Trophoblast cell (in vitro differentiated cells and primary cell): ENCODE measurements around the gene PAK4.
A peak's percentile ranks its signal among the peaks of the same experiment; 100 is the strongest.

Experiments used
- DNase-seq, 2 donors: peaks; one replicate each; pipeline ENCODE4 v3.0.0-alpha.2; 2016
- H2AFZ ChIP-seq: 2 replicates; pipeline ENCODE4 v1.6.1; 2013; ENCODE audit warnings: low read length, moderate library complexity, mild to moderate bottlenecking; ENCODE audit not compliant: insufficient read depth, poor library complexity
- H2AK5ac ChIP-seq: 2 replicates; pipeline ENCODE4 v1.6.1; 2013; ENCODE audit warnings: mild to moderate bottlenecking, low read length
- H2BK120ac ChIP-seq: 2 replicates; pipeline ENCODE4 v1.6.1; 2013; ENCODE audit warnings: low read length, mild to moderate bottlenecking, moderate library complexity; ENCODE audit not compliant: insufficient read depth, poor library complexity
- H2BK12ac ChIP-seq: 2 replicates; pipeline ENCODE4 v1.6.1; 2013; ENCODE audit warnings: mild to moderate bottlenecking, low read length, moderate library complexity
- H2BK5ac ChIP-seq: 2 replicates; pipeline ENCODE4 v1.6.1; 2013; ENCODE audit warnings: low read length, low read depth, moderate library complexity, mild to moderate bottlenecking; ENCODE audit not compliant: poor library complexity
- H3K14ac ChIP-seq: 2 replicates; pipeline ENCODE4 v1.6.1; 2013; ENCODE audit warnings: mild to moderate bottlenecking, low read length
- H3K18ac ChIP-seq: 2 replicates; pipeline ENCODE4 v1.6.1; 2013; ENCODE audit warnings: mild to moderate bottlenecking, low read length
- H3K23ac ChIP-seq: 2 replicates; pipeline ENCODE4 v1.6.1; 2013; ENCODE audit warnings: low read length
- H3K27ac ChIP-seq: 2 replicates; pipeline ENCODE4 v1.5.1; 2013; ENCODE audit warnings: low read depth, mild to moderate bottlenecking, inconsistent platforms, low read length, moderate library complexity
- H3K27me3 ChIP-seq: 2 replicates; pipeline ENCODE4 v1.6.1; 2013; ENCODE audit warnings: inconsistent platforms, mild to moderate bottlenecking, low read length, moderate library complexity; ENCODE audit not compliant: insufficient read depth
- H3K36me3 ChIP-seq, 2 experiments: 1 replicate in 1 of 2; 2 replicates in 1 of 2; pipeline ENCODE4 v1.6.1; 2013; ENCODE audit warnings: low read length in 2 of 2, mild to moderate bottlenecking in 2 of 2, moderate library complexity in 1 of 2; ENCODE audit not compliant: insufficient read depth in 2 of 2, control insufficient read depth in 1 of 2
- H3K4ac ChIP-seq: 2 replicates; pipeline ENCODE4 v1.6.1; 2013; ENCODE audit warnings: low read depth, mild to moderate bottlenecking, low read length, moderate library complexity
- H3K4me1 ChIP-seq, 2 experiments: 1 replicate in 1 of 2; 2 replicates in 1 of 2; pipeline ENCODE4 v1.6.1; 2013; ENCODE audit warnings: low read length in 2 of 2, mild to moderate bottlenecking in 2 of 2, moderate library complexity in 1 of 2; ENCODE audit not compliant: insufficient read depth in 2 of 2, control insufficient read depth in 1 of 2
- H3K4me2 ChIP-seq: 2 replicates; pipeline ENCODE4 v1.6.1; 2013; ENCODE audit warnings: inconsistent platforms, mild to moderate bottlenecking, low read length, moderate library complexity
- H3K4me3 ChIP-seq: 2 replicates; pipeline ENCODE4 v1.5.1; 2013; ENCODE audit warnings: mild to moderate bottlenecking, low read depth, low read length, inconsistent platforms
- H3K79me1 ChIP-seq: one replicate; pipeline ENCODE4 v1.6.1; 2013; ENCODE audit warnings: low read length
- H3K79me2 ChIP-seq: 2 replicates; pipeline ENCODE4 v1.6.1; 2013; ENCODE audit warnings: low read length, mild to moderate bottlenecking; ENCODE audit not compliant: control insufficient read depth, insufficient read depth, poor library complexity
- H3K9ac ChIP-seq: 2 replicates; pipeline ENCODE4 v1.6.1; 2013; ENCODE audit warnings: mild to moderate bottlenecking, low read length
- H3K9me3 ChIP-seq: 2 replicates; pipeline ENCODE4 v1.6.1; 2013; ENCODE audit warnings: low read depth, mild to moderate bottlenecking, control low read depth, inconsistent platforms, low read length; ENCODE audit not compliant: insufficient read depth
- H4K12ac ChIP-seq: 2 replicates; pipeline ENCODE4 v1.6.1; 2013; ENCODE audit warnings: low read depth, mild to moderate bottlenecking, low read length, moderate library complexity
- H4K8ac ChIP-seq: 2 replicates; pipeline ENCODE4 v1.6.1; 2013; ENCODE audit warnings: low read depth, mild to moderate bottlenecking, low read length, moderate library complexity
- H4K91ac ChIP-seq: one replicate; pipeline ENCODE4 v1.6.1; 2013; ENCODE audit warnings: low read depth, mild to moderate bottlenecking, low read length, moderate library complexity
- WGBS: extraction: QIAGEN DNeasy Blood & Tissue Kit; methylation state at CpG from one replicate; pipeline ENCODE4 v1.1.7; 2013; ENCODE audit warnings: missing lambda C conversion rate; ENCODE audit not compliant: insufficient read length, insufficient coverage; ENCODE audit errors: extremely low coverage; 5-methylcytosine and 5-hydroxymethylcytosine counted together

PAK4 gene

DNA sequence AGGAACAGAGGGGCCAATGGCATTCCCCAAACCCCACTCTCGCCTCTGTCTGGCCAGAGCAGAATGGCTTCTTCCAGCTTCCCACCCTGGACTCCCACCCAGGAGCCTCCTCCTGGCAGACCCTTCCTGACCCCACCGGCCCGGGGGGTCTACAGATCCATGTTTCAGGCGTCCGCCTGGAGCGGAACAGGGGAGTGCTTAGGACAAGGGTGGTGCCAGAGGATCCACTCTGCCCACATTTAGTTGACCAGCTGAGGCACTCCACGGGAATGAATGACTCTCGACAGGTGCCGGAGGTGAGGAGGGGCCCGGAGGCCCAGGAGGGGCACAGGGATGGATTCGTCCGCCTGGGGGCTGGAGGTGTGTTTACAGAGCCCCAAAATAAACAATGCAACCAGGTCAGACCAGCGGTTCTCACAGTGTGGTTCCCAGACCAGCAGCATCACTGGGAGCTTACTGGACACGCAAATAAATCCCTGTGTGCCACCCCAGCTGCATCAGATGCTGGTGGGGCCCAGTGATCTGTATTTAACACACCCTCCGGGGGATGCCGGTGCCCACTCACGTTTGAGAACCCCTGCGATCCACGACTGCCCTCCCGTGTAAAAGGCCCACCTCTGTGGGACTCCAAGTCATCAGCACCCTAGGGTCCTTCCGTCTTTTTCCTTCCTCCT is 56.1 kb downstream of the PAK4 start:
- Histone ChIP-seq H4K12ac (no peak overlapping the region), H3K4me2 (no peak overlapping the region), H4K91ac (no peak overlapping the region), H4K8ac (no peak overlapping the region), H2BK12ac (no peak overlapping the region), H2BK5ac (no peak overlapping the region), H3K18ac (no peak overlapping the region), H3K9ac (no peak overlapping the region), H3K36me3 (peaks cover 45% of the 10 kb centered on the region in 2 experiments), H3K79me2 (no peaks in the 10 kb centered on the region), H2BK120ac (no peak overlapping the region), H3K79me1 (no peaks in the 10 kb centered on the region), H3K4ac (no peak overlapping the region), H3K23ac (no peak overlapping the region), H3K27me3 (no peaks in the 10 kb centered on the region), H3K4me1 (no peaks in the 10 kb centered on the region), H3K14ac (no peak overlapping the region), H2AFZ (no peak overlapping the region), H3K9me3 (peaks cover 2% of the 10 kb centered on the region), H2AK5ac (no peak overlapping the region), H3K4me3 (no peak overlapping the region), H3K27ac (no peak overlapping the region)
- WGBS, result no CpG with 5 or more reads among the region's 21 CpGs
- DNase-seq, result no peak

DNA sequence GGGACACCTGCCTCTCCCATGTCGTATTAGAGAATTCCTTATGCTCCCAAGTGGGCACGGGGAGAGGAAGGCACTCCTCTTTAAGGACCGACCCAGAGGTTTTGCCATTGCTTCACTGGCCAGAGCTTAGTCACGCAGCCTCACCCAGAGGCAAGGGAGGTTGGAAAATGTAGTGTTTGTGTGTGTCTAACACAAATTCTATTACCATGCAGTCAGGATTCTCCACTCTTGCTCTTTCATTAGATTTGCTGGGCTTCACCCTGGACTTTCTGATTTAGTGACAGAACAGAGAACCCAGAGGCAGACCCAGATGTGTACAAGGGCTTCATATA is 56.6 kb downstream of the PAK4 start:
- no peak overlapping the region for H2BK120ac ChIP-seq
- no peak overlapping the region for H4K12ac ChIP-seq
- no peak overlapping the region for H3K4me3 ChIP-seq
- H2BK12ac ChIP-seq, result no peak overlapping the region
- no peak overlapping the region for H3K4ac ChIP-seq
- no CpG with 5 or more reads among the region's 4 CpGs for WGBS
- no peak overlapping the region for H3K4me2 ChIP-seq
- no peaks in the 10 kb centered on the region for H3K79me2 ChIP-seq
- no peak overlapping the region for H2AFZ ChIP-seq
- H3K23ac ChIP-seq, result no peak overlapping the region
- H4K91ac ChIP-seq, result no peak overlapping the region
- peaks cover 40 to 41% of the 10 kb centered on the region in 2 experiments for H3K36me3 ChIP-seq
- no peak overlapping the region for H3K18ac ChIP-seq
- no peaks in the 10 kb centered on the region for H3K79me1 ChIP-seq
- no peaks in the 10 kb centered on the region for H3K4me1 ChIP-seq
- H4K8ac ChIP-seq, result no peak overlapping the region
- H2BK5ac ChIP-seq, result no peak overlapping the region
- H3K9ac ChIP-seq, result no peak overlapping the region
- H3K9me3 ChIP-seq, result peaks cover 2% of the 10 kb centered on the region
- H3K14ac ChIP-seq, result no peak overlapping the region
- H3K27me3 ChIP-seq, result no peaks in the 10 kb centered on the region
- DNase-seq, result peak; percentile 60 to 69
- no peak overlapping the region for H3K27ac ChIP-seq
- H2AK5ac ChIP-seq, result no peak overlapping the region

DNA sequence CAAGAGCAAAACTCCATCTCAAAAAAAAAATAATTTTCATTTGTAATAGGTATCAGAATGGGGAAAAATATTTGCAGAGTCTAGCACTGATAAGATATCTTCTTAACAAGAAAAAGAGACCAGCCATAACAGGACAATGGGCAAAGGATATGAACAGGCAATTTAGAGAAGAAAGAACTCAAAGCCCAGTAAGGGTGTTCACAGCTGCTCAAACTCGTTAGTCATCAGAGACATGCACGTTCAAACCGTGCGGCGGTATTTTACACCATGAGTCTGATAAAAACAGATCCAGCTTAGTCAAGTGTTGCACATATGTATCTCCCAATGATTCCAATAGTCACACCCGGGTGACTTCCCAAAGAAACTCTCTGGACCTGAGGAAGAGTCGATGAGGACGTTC is 57.5 kb downstream of the PAK4 start:
- Histone ChIP-seq H3K18ac (no peak overlapping the region), H4K8ac (no peak overlapping the region), H3K14ac (no peak overlapping the region), H3K4me3 (no peak overlapping the region), H3K4me2 (no peak overlapping the region), H3K9ac (no peak overlapping the region), H3K36me3 (peaks cover 30 to 32% of the 10 kb centered on the region in 2 experiments), H3K9me3 (peaks cover 2% of the 10 kb centered on the region), H2AFZ (no peak overlapping the region), H3K27ac (no peak overlapping the region), H2BK120ac (no peak overlapping the region), H3K4ac (no peak overlapping the region), H3K27me3 (no peaks in the 10 kb centered on the region), H2BK5ac (no peak overlapping the region), H2BK12ac (no peak overlapping the region), H3K79me2 (no peaks in the 10 kb centered on the region), H4K12ac (no peak overlapping the region), H3K23ac (no peak overlapping the region), H3K79me1 (no peaks in the 10 kb centered on the region), H2AK5ac (no peak overlapping the region), H4K91ac (no peak overlapping the region), H3K4me1 (peaks cover 4% of the 10 kb centered on the region in 2 experiments)
- DNase-seq, result peak; percentile 40 to 63
- no CpG with 5 or more reads among the region's 8 CpGs for WGBS

DNA sequence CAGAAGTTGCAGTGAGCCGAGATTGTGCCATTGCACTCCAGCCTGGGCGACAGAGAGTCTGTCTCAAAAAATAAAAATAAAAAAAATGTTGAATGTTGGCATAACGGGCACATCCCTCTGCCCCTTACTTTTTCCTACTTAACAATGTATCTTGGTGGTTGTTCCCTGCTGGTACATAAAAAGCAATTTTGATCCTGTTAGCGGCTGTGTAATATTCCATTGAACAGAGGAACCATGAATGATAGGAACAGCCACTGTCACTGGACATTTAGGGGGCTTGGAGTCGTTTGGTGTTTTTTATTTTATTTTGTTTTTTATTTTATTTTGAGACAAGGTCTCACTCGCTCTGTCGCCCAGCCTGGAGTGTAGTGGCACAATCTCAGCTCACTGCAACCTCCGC is 60.8 kb downstream of the PAK4 start:
- H3K4me3 ChIP-seq, result no peak overlapping the region

More for the DNA sequence above, 60.8 kb downstream of the PAK4 start:
- H3K4me2 ChIP-seq, result no peak overlapping the region
- H3K9ac ChIP-seq, result no peak overlapping the region
- H3K27ac ChIP-seq, result no peak overlapping the region
- no peak overlapping the region for H2AK5ac ChIP-seq
- no peaks in the 10 kb centered on the region for H3K79me2 ChIP-seq
- no peaks in the 10 kb centered on the region for H3K27me3 ChIP-seq
- WGBS, result no CpG with 5 or more reads among the region's 8 CpGs
- H3K4ac ChIP-seq, result no peak overlapping the region
- H4K12ac ChIP-seq, result no peak overlapping the region
- peaks cover 5% of the 10 kb centered on the region in 2 experiments for H3K36me3 ChIP-seq
- no peak overlapping the region for H2BK5ac ChIP-seq
- no peak overlapping the region for H4K8ac ChIP-seq
- DNase-seq, result no peak
- no peak overlapping the region for H3K23ac ChIP-seq
- H3K4me1 ChIP-seq, result peaks cover 4% of the 10 kb centered on the region in 2 experiments
- H2BK12ac ChIP-seq, result no peak overlapping the region
- no peaks in the 10 kb centered on the region for H3K9me3 ChIP-seq
- no peak overlapping the region for H4K91ac ChIP-seq
- H3K79me1 ChIP-seq, result no peaks in the 10 kb centered on the region
- H3K18ac ChIP-seq, result no peak overlapping the region
- no peak overlapping the region for H3K14ac ChIP-seq
- no peak overlapping the region for H2AFZ ChIP-seq
- H2BK120ac ChIP-seq, result no peak overlapping the region
